ENCODE data around the gene SIN3A.

SIN3A gene

DNA sequence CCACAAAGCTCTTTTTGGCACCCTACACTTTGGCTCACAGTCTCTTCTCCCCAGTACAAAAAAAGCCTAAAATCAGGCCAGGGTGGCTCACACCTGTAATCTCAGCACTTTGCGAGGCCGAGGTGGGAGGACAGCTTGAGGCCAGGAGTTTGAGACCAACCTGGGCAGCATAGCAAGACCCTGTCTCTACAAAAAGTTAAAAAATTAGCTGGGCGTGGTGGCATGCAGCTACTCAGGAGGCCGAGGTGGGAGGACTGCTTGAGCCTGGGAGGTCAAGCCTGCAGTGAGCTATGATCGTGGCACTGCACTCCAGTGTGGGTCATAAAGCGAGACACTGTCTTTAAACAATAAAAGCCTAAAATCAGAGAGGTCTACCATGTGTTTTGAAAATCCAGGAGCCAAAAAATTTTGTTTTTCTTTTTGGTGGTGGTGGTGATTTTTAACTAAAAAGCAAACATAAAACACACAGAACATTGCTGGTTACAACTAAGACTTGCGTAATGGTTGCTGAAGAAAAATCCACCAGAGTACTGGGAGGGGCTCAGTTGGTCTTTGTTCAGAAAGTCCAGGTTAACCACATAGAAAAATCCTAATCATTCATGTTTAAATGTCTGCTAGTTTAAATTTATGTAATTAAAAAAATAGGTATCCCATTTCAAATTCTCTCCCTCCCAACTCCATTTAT is 81.5 kb downstream of the SIN3A start:
- DNase-seq, result no peak

DNA sequence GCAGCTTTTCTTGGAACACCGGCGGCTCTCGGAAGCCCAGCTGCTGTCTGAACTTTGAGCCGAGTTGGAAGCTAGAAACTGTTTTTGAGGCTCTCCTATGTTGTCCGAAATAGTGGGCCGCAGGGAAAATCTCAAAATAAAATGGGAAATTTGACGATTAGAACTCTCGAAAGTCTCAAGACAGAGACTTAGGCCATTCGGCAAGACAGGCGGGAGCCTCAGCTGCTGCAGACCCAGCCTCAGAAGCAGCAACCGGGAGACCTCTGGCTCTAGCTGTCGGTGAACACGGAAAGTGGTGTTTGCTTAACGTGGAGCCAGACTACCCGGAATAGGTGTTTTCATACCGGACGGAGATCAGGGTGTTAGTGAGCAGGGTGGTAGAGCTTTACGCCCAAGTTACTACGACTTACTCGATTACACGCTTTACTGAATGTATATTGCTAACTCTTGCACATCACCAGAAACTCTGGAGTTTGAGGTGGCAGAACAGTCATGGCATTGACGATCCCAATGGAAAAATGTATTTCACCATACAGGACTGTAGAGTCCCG is 82.7 kb downstream of the SIN3A start:
- DNase-seq, result no peak

DNA sequence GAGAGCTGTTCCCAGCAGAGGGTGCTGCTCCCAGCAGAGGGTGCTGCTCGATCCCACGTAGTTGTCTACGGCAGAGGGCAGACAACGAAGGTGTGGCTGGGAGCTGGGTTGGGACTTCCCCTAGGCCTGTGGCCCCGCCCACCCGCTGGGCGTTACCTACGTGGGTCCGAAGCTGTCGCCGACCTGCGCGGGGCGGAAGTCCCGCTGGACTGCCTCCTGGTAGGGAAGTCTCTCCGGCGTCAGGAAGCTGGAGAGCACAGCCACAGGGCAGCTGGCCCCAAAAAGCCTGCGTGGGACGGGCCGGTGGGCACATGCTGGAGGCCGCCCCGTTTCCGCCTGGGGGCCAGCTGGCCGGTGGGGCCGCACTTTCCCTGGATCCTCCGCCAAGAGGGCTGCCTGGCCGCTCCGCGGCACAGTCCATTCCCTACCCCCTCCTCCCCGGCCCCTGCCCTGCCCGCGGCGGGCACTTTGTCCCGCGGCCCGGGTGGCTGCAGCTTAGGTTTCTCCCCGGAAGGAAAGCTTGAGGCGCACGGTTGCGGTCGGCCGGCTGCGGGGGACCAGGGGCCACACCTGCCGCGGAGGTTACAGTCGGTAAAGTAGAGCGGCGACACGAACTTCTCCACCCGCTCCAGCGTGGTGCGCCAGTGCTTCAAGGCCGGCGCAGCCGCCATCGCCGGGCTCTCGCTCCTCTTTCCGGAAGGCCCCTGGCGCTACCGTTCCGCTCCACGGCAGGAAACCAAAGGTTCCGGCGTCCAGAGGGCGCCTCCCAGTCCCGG is 83.4 kb downstream of the SIN3A start, which contains the start of gene MAN2C1:
TSS of gene MAN2C1 (minus strand) at position 695 of the 776 bp plus-strand sequence. CDS start at position 671, 24 bp downstream.
- DNase-seq, result peak; percentile 94

DNA sequence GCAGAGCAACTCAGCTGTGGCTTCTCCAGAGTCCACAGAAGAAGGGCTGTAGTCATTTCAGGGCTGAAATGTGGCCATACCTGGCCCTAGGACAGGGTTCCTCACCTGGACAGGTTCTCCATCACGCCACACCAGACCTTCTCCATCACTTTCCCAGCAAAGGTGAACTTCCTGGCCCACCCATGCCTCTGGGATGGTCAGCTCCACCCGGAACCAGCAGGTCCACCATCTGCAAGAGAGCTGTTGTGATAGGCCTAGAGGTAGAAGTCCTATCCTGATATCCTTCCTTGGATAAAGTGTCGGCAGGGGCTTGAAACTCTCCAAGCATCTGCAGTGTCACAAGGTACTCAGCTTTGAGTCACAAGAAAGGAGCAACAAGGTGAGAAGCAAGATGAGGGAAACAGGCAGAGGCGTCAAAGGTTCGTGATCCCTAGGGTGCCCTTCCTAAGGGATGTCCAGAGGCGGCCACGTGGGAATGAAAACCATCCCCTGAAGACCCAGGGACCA is 84.0 kb downstream of the SIN3A start:
- no peak for DNase-seq

DNA sequence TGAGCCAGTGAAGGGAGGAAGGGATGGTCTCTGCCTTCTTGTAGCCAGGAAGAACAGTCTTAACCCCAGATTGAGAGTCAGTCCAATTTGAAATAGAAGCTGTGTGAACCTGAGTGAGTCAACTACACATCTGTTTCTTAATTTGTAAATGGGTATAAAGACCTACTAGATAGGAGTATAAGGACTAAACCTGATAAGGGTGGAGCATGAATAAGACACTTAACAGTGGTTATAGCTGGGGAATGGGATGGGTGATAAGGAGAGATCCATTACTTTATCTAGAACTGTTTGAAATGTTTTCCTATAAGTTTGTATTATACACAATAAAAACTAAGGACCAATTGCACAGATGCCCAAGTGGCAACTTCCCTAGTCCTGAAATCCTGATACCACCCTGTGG is 84.5 kb downstream of the SIN3A start:
- no peak for DNase-seq

DNA sequence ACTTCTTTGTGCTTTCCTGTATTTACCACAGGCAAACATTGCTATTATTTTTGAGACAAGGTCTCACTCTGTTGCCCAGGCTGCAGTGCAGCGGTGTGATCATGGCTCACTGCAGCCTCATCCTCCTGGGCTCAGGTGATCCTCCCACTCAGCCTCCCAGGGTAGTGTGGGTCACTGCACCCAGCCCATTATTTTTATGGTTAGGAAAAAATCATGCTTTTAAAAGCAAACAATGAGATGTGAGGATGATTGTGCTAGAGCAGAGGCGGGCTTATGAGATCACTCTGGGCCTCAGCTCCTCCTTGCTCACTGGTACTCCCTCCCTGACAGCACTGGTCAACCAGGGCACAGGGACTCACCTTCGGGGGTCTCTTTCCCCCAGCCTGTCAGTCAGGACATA is 85.3 kb downstream of the SIN3A start:
- no peak for DNase-seq

DNA sequence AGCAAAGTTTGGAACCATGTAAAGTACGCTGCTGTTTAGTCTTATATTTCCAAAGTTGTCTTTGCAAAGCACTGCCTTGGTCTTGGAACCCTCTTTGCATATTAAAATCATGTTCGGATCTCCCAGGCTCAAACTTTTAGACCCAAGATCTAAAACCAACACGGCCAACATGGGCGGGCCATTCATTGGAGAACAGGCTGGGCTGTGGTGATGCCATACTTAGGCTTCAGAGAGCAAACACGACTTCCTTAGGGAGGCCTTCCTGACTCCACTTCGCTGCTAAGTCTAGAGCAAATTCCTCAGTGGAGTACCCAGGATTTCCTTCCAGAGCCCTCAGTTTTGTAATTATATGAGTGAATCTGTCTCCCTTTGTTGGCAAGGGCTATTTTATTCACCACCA is 86.6 kb downstream of the SIN3A start:
- DNase-seq, result no peak

DNA sequence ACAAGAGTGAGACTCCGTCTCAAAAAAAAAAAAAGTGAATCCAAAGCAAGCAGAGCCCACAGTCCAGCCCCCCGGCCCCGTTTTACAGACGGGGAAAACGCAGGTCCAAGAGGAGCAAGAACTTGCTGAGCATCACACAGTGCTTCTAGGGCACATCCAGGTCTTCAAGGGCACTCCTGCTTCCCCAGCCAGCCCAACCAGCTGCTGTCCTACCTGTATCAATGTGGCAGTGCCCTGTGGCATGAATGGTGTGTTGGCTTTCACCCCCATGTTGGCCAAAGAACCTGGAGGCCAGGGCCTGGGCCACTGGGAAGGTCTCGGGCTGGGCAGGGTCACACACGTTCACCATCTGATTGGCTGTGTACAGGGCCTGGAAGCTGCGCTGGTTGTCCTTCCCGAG is 87.7 kb downstream of the SIN3A start:
- DNase-seq, result no peak

DNA sequence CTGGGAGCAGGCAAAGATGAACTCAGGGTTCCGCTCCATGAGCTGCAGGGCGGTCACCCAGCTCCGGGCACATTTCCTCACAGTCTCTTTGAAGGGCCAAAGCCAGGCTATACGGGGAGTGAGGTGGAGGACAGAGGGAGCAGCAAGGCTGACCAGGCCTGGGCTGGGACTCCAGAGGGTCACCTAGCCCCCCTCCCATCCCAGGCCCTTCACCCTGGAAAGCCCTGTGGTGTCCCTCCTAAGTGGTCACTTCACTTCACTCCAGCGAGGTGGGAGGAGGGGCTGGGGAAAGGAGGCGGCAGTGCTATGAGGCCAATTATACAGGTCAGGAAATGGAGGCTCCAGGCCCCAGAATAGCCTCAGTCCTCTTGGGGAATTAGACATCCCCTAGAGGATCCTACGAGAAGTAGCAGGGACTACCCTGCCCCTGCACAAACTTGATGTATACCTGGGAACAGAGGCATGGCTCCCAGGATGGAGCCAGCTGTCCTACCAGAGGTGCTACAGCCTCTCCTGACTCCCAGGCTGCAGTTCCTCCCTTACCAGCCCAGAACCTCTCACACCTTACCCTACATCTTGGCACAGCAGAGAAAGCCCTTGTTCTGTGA is 88.7 kb downstream of the SIN3A start:
- DNase-seq, result no peak

DNA sequence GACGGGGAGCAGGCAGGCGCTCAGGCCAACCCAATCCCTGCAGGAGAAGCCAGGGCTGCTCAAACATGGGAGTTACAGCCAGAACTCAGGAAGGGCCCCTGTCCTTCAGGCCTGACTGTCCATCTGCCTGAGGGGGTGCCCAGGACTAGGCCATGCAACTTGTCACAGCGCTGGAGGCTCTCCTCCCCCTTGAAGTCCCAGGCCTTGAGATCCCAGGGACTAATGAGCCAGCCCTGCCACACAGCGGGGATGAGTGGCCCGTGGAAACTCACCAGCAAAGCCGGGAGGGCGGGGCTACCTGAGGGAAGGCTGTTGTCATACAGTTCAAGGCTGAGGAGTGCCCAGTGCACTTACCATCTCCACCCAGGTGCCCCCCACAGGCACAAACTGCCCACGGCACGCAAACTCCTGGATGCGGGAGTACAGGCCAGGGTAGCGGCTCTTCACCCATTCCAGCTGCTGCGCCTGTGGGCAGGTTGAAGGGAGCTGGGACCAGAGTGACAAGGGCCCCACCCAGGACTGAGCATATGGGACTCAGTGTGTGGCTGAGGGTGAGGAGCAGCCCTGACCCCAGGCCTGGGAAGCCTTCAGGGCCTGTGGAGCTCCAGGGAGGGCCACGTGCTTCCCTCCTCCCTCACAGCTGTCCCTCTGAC is 89.4 kb downstream of the SIN3A start:
- DNase-seq, result no peak

DNA sequence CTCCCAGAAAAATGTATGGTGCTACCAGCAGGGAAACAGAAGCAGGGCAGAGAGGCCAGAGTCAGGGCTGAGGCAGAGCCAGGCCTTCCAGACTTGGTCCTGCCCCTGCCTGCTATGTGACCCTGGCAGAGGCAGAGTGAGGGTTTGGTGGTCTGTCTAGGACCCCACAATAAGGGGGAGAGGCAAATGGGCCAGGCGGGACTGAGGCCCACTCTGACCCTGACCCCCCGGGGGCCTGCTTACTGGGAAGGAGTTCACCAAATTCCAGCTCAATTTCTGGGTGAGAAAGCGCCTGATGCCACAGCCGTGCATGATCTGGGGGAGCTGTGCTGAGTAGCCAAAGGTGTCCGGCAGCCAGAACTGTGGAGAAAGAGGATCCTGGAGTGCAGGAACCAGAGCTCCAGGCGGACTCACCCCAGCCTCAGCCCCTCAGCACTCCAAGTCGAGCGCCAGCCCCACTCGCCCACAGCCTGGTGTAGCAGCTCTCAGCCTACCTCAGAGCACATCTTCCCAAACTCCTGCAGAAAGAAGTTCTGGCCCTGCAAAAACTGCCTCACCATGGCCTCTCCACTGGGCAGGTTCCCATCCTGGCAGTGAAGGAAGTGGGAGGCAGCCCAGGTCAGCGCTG is 90.0 kb downstream of the SIN3A start:
- no peak for DNase-seq

DNA sequence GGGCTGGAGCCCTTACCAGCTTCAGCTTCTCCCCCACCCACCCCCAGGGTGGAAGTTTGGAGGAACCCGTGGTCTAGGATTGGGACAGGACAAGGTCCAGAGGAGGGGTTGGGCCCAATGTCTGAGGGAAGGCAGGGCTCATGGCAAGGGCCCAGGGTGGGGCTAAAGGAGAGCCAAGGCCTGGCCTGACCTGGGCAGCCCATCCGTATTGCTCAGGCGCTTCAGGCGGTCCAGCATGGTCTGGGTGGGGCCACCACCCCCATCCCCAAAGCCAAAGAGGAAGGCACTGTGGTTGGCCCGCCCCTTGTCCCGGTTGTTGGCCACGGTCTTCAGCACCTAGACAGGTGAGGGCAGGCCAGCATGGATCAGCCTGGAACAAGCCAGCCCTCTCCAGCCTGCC is 90.6 kb downstream of the SIN3A start:
- no peak for DNase-seq

DNA sequence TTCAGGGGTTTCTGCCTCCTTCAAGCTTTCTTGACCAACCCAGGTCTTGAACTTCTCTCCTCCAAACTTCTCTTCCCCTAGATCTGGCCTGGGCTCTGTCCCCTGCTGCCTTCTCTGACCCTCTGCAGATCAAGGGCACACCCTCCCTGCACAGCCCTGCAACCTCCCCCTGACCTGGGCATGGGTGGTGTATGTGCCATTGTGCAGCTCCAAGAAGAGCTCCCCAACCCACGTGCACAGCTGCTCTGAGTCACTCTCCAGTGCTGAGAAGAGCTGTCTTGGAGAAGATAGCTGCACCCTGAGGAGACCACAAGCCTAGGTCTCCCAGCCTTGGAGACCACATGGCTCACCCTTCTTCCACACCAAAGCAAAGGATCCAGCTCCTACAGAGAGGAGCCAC is 91.1 kb downstream of the SIN3A start:
- DNase-seq, result no peak

DNA sequence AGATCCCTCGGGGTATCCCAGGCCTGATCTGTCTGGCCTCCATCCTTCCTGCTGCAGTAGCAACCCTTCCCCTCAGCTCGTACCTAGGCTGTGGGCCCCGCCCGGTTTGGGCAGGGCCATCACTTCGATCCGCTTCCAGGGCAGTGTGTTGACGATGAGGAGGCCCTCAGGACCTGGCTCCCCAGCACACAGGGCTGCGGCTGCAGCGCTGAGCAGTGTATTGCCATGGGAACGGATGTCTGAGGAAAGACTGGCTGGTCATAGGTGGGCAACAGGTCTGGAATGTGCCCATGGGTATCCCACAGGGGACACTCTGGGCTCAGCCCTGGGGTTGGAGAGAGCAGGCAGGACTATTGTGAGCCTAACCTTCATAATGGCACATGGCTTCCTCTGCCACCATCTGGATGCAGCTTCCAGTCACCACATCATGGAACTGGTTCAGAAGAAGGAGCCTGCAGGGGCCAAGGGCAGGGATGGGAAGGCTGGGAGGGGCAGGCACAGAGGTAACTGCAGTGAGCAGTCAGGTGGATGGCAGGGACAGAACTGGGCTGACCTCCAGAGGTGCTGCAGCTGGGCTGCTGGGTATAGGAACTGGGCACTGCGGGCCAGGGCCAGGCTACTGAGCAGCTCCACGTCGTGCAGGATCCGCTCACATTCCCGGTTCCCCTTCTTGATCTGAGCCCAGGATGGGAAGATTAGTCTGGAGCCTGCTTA is 91.8 kb downstream of the SIN3A start:
- DNase-seq, result no peak

DNA sequence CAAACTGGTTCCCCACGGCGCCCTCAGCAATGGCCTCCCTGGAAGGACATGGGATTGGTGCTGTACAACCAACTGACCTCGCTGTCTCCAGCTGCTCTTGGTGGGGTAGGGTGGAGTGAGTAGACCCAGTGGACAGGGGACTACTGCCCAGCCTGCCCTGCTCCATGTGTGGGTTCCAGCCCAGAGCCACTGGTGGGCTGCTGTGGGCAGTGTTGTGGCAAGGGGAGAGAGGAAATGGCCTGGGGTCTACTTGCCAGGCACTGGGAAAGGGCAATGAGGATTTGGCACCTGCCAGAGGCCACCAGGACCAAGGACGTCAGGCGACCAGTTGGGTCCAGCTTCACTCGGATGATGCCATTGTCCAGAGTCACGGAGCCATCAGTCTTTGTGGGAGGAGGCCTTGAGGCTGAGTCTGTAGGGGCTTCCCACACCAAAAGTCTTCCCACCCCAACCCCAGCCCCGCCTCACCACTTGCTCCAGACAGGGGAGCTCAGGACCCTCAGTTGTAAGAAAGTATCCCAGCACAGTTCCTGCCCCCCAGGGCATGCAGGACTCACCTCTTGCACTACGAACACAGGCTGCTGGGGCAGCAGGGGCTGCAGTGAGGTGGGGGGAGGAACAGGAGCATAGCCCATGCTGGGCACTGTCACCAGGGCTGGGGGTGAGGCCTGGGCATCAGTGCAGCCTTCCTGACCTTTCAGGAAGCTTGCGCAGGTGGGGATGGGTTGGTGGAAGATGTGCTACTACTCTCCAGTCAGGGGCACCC is 92.5 kb downstream of the SIN3A start:
- DNase-seq, result no peak

DNA sequence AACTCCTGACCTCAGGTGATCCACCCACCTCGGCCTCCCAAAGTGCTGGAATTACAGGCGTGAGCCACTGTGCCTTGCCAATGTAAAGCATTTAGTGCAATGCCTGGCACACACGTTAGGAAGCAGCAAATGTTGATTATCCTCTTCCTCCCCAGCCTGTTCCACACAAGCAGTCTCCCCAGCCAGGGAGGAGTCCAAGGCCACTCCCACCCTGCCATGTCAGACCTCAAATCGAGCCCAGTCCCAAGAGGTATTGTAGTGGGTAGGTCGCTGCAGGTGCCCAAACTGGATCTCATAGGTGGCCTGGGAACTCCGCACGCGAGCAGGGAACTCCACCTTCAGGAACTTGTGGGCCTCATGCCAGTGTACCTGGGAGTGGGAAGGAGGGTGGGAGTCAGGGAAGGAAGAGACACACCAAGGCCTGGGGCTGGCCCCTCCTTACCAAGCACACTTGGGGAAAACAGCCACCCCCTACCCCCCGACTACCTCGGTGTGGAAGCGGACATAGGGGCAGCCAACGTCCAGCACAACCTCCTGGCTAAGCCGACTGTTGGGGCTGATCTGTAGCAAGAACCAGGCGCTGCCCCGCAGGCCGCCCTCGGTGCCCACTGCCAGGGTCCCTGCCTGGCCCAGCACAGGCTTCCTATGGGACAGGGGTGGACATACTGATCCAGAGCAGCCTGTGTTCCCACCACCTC is 93.4 kb downstream of the SIN3A start:
- no peak for DNase-seq

DNA sequence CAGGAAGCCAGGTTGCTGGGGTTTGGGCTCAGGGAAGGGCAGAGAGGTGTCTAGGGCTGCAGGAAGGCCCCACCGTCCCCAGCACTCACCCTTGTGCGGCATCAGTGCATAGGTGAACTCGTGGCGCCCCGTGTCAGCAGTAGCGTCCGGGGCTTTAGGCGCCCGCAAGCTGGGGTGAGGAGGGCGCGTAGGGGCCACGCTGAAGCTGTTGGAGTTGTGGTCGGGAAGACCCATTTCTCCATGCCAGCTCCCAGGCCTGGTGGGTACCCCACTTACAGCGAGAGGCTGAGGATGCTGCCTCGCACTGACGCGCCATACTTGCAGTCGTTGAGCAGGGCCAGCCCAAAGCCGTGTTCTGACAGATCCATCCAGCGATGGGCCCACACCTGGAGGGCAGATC is 95.0 kb downstream of the SIN3A start:
- DNase-seq, result no peak

DNA sequence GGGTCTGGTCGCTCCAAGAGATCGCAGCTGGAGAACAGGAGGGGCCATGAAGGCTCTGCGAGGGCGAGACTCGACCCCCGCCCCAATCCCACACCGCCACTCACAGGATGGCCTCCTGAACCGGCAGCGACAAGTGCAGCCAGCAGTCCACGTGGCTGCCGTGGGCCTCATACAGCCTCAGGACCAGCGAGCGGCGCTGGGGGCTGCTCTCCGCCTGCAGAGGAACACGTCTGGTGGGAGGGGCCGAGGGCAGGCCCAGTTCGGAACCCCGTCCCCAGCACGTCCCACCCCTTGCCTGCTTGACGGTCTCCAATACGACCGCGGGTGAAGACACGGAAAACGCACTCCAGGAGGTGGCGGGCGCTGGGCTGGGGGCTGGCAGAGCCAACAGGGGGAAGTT is 95.5 kb downstream of the SIN3A start:
- no peak for DNase-seq

DNA sequence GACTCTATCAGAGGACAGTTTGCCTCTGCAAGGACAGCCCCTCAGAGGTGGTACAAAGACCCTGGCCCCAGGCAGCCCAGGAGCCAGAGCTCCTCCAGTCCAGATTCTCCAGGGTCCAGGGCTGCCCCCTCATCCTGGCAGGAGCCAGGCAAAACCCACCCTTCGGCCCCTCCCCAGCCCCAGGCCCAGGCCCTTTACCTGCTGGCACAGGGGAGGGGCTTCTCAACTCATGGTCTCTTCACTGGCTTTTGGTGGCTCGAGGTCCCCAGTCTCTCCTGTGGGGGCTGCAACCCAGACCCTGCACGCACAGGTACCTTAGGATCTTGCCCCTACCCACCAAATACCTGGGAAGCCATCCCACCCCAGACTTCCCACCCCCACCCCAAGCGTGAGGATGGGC is 96.1 kb downstream of the SIN3A start:
- DNase-seq, result no peak

DNA sequence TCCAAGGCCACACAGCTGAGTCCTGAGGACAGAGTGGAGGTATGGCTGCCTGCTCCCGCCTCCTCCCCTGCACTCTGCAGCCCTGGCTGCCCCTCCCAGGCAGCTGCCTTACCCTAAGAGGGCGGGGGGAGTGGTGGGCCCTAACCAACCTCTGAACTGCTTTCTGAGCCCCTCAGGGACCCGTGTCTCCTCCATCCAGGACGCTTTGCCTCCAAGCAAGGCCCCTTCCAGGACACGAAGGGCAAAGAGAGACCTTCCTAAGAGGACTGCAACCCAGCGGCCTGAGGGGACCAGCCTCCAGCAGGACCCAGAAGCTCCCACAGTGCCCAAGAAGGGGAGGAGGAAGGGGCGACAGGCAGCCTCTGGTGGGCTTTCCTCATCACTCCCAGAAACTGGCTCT is 97.0 kb downstream of the SIN3A start:
- no peak for DNase-seq

DNA sequence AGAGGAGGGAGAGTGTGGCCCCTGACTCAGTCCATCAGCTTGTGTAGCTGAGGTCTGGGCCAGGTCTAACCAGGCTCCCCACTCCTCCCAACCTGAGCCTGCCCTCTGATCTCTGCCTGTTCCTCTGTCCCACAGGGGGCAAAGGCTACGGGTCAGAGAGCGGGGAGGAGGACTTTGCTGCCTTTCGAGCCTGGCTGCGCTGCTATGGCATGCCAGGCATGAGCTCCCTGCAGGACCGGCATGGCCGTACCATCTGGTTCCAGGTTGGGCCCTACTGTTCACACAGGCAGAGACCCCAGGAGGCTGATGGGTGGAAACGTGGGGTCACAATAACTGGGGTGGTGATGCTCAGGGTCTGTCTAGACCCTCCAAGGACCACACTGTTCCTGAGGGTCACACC is 97.9 kb downstream of the SIN3A start:
- DNase-seq, result no peak

All from NCI-H510A (cell line).